Keratinocyte (primary cell): ENCODE measurements around the gene DTX3. TPM values are rescaled to one million over a fixed set of nuclear protein-coding genes. Genes with fewer than 3 reads are reported as not detected.
A peak's percentile ranks its signal among the peaks of the same experiment; 100 is the strongest.

Experiments used
- DNase-seq: peaks from one replicate; pipeline ENCODE4 v3.0.0-alpha.2; 2011; ENCODE audit warnings: low read depth, missing footprints, low spot score
- FAIRE-seq: peaks from 2 replicates; lab custom pipeline; 2011; peaks lifted over from hg19 to GRCh38; lab: Jason Lieb, UNC
- H2AFZ ChIP-seq: 2 replicates; pipeline ENCODE4 v1.6.0; 2012; ENCODE audit warnings: low read length, control low read depth, inconsistent platforms; ENCODE audit not compliant: control insufficient read depth
- H3K27ac ChIP-seq: 2 replicates; pipeline ENCODE4 v1.5.1; 2011; ENCODE audit warnings: low read length; ENCODE audit not compliant: control insufficient read depth, insufficient read depth
- H3K27me3 ChIP-seq: 3 replicates; pipeline ENCODE4 v1.6.0; 2011; ENCODE audit warnings: low read length; ENCODE audit not compliant: control insufficient read depth, insufficient read depth; ENCODE audit errors: extremely low read depth
- H3K36me3 ChIP-seq, 2 experiments: 2 replicates in 1 of 2; 3 replicates in 1 of 2; pipeline ENCODE4 v1.5.1; 2011; ENCODE audit warnings: low read length in 2 of 2, mild to moderate bottlenecking in 1 of 2; ENCODE audit not compliant: control insufficient read depth in 2 of 2, insufficient read depth in 2 of 2; ENCODE audit errors: extremely low read depth in 1 of 2
- H3K4me1 ChIP-seq: 3 replicates; pipeline ENCODE4 v1.5.1; 2011; ENCODE audit warnings: low read length; ENCODE audit not compliant: control insufficient read depth, insufficient read depth; ENCODE audit errors: extremely low read depth
- H3K4me2 ChIP-seq: 3 replicates; pipeline ENCODE4 v1.6.0; 2011; ENCODE audit warnings: low read depth, low read length; ENCODE audit not compliant: control insufficient read depth, insufficient read depth; ENCODE audit errors: extremely low read depth
- H3K4me3 ChIP-seq, 3 experiments: fragments of 200-600 bp in 1 of 3; sonication (generic) in 1 of 3; 2 replicates in 2 of 3; 3 replicates in 1 of 3; pipeline ENCODE4 v1.5.1; 2011 to 2016; ENCODE audit warnings: low read length in 3 of 3, mild to moderate bottlenecking in 3 of 3, control low read depth in 2 of 3, inconsistent platforms in 1 of 3, low read depth in 1 of 3, mixed read lengths in 1 of 3, mixed run types in 1 of 3, moderate library complexity in 1 of 3; ENCODE audit not compliant: control insufficient read depth in 2 of 3, insufficient read depth in 2 of 3; ENCODE audit errors: extremely low read depth in 1 of 3
- H3K79me2 ChIP-seq: 2 replicates; pipeline ENCODE4 v1.6.0; 2012; ENCODE audit warnings: low read length; ENCODE audit not compliant: control insufficient read depth, insufficient read depth
- H3K9ac ChIP-seq: 3 replicates; pipeline ENCODE4 v1.6.0; 2011; ENCODE audit warnings: low read length; ENCODE audit not compliant: control insufficient read depth, insufficient read depth; ENCODE audit errors: extremely low read depth
- H3K9me1 ChIP-seq: 3 replicates; pipeline ENCODE4 v1.6.0; 2011; ENCODE audit warnings: low read length; ENCODE audit not compliant: control insufficient read depth, insufficient read depth; ENCODE audit errors: extremely low read depth
- H3K9me3 ChIP-seq: 2 replicates; pipeline ENCODE4 v1.5.1; 2012; ENCODE audit warnings: low read depth, low read length; ENCODE audit not compliant: control insufficient read depth
- H4K20me1 ChIP-seq: 3 replicates; pipeline ENCODE4 v1.6.0; 2011; ENCODE audit warnings: low read length; ENCODE audit not compliant: control insufficient read depth, insufficient read depth; ENCODE audit errors: extremely low read depth
- CTCF ChIP-seq, 3 experiments: IDR thresholded peaks in 1 of 3; conservative IDR thresholded peaks in 1 of 3; optimal IDR thresholded peaks in 1 of 3; 2 replicates in 2 of 3; 3 replicates in 1 of 3; pipeline versions ENCODE3 to v1.5.1; 2011; ENCODE audit warnings: low read length in 3 of 3, mild to moderate bottlenecking in 3 of 3, moderate library complexity in 2 of 3, control low read depth in 1 of 3, inconsistent platforms in 1 of 3; ENCODE audit not compliant: insufficient read depth in 2 of 3; ENCODE audit errors: extremely low read depth in 1 of 3
- EZH2 ChIP-seq: IDR thresholded peaks from one replicate; pipeline ENCODE4 v1.6.1; 2012; ENCODE audit warnings: inconsistent platforms, mild to moderate bottlenecking, low read length, moderate library complexity
- dilution Hi-C: fragments of 300-500 bp; cut with MboI; formaldehyde crosslinking; loops from one replicate; pipeline ENCODE4 v1.7.0; 2020; ENCODE audit warnings: low sequenced_read_pairs; ENCODE audit not compliant: extremely low pct_ligation_motif_present
- polyA plus RNA-seq, 5 experiments: library from polyadenylated mRNA; depleted of rRNA in 3 of 5; stranded (reverse) in 3 of 5; stranded (forward) in 1 of 5; unstranded in 1 of 5; fragments of >200 nt; gene quantifications; 1 replicate in 1 of 5; 2 replicates in 3 of 5; 3 replicates in 1 of 5; pipeline versions ENCODE4 v1.2.1 to v1.2.3, GENCODE V29; 2011 to 2012; ENCODE audit warnings: missing spikeins in 2 of 5, low read depth in 1 of 5, low replicate concordance in 1 of 5

DTX3 gene
- polyA plus RNA-seq, 1 donor (not counting 4 experiments of a cell fraction or from before 2014, with no cell fraction given), result 2.6 TPM

GRCh38 chr12:57603815-57604453, 690 bp upstream of the DTX3 start:
- Histone ChIP-seq H3K27me3 (peaks cover 17% of the 10 kb centered on the region), H2AFZ (no peak overlapping the region), H3K9me1 (peaks cover 3% of the 10 kb centered on the region), H3K4me1 (peaks cover 12% of the 10 kb centered on the region), H3K36me3 (peaks cover 12 to 20% of the 10 kb centered on the region in 2 experiments), H4K20me1 (no peaks in the 10 kb centered on the region), H3K9ac (peak overlapping the region; percentile 71), H3K9me3 (no peaks in the 10 kb centered on the region), H3K79me2 (no peaks in the 10 kb centered on the region), H3K27ac (peak overlapping the region; percentile 31), H3K4me2 (peak overlapping the region; percentile 89), H3K4me3 (peak overlapping the region; percentile 44 to 73 (median 52))
- TF ChIP-seq CTCF (optimal IDR thresholded peaks at IDR 0.05 in 1 of 3, IDR thresholded peaks at IDR 0.05 in 1 of 3, conservative IDR thresholded peaks at IDR 0.05 in 1 of 3; ENCODE audit: extremely low read depth in 1 of 3, insufficient read depth in 2 of 3, low read length in 3 of 3) (no peak), EZH2 (no peak)
- DNase-seq, result peak; percentile 17
- FAIRE-seq, result peak; percentile 59
- dilution Hi-C loops, result no loop called here

- H3K9me1 ChIP-seq, result peaks cover 3% of the 10 kb centered on the region
- H3K9ac ChIP-seq, result peak overlapping the region; percentile 37
- H2AFZ ChIP-seq, result peak overlapping the region; percentile 53
Measured at GRCh38 chr12:57604992-57605810, 577 bp downstream of the DTX3 start.

More at GRCh38 chr12:57604992-57605810, 577 bp downstream of the DTX3 start:
- Histone ChIP-seq H3K27ac (no peak overlapping the region), H3K4me1 (peaks cover 12% of the 10 kb centered on the region), H3K27me3 (peaks cover 18% of the 10 kb centered on the region), H3K4me2 (peak overlapping the region; percentile 71), H3K79me2 (no peaks in the 10 kb centered on the region), H3K36me3 (peaks cover 12 to 13% of the 10 kb centered on the region in 2 experiments), H4K20me1 (no peaks in the 10 kb centered on the region), H3K4me3 (peak overlapping the region; percentile 44 to 54 (median 53)), H3K9me3 (no peaks in the 10 kb centered on the region)
- dilution Hi-C loops, result no loop called here
- DNase-seq, result no peak
- peak; percentile 21 for TF ChIP-seq EZH2
- no peak for TF ChIP-seq CTCF (optimal IDR thresholded peaks at IDR 0.05 in 1 of 3, IDR thresholded peaks at IDR 0.05 in 1 of 3, conservative IDR thresholded peaks at IDR 0.05 in 1 of 3; ENCODE audit: extremely low read depth in 1 of 3, insufficient read depth in 2 of 3, low read length in 3 of 3)
- FAIRE-seq, result no peak
